Liver (tissue), 9 donors: ENCODE data around the gene RNF144B. TPM values are rescaled to one million over a fixed set of nuclear protein-coding genes. Genes with fewer than 3 reads are reported as not detected.

Source experiments
- DNase-seq: peaks from one replicate; pipeline ENCODE4 v3.0.0-alpha.2; 2017; ENCODE audit warnings: low spot score
- H3K27ac ChIP-seq, 2 donors: one replicate each; pipeline ENCODE4 v1.7.0; 2013; ENCODE audit warnings: inconsistent platforms in 2 of 2, low read length in 2 of 2, control low read depth in 1 of 2, low read depth in 1 of 2, mild to moderate bottlenecking in 1 of 2
- H3K27me3 ChIP-seq, 4 donors: one replicate each; pipeline versions ENCODE4 v1.6.1 to v1.7.0; 2013; ENCODE audit warnings: low read length in 3 of 4, inconsistent platforms in 1 of 4, mild to moderate bottlenecking in 1 of 4, moderate library complexity in 1 of 4; ENCODE audit not compliant: control insufficient read depth in 4 of 4, insufficient read depth in 4 of 4
- H3K36me3 ChIP-seq, 4 donors: one replicate each; pipeline versions ENCODE4 v1.6.1 to v1.7.0; 2013; ENCODE audit warnings: low read length in 3 of 4, mild to moderate bottlenecking in 3 of 4, low read depth in 1 of 4, moderate library complexity in 1 of 4; ENCODE audit not compliant: control insufficient read depth in 4 of 4, insufficient read depth in 3 of 4
- H3K4me1 ChIP-seq, 4 donors: one replicate each; pipeline versions ENCODE4 v1.6.1 to v1.7.0; 2013; ENCODE audit warnings: low read length in 3 of 4, mild to moderate bottlenecking in 3 of 4, moderate library complexity in 1 of 4; ENCODE audit not compliant: control insufficient read depth in 4 of 4, insufficient read depth in 4 of 4
- H3K4me3 ChIP-seq, 3 donors: one replicate each; pipeline versions ENCODE4 v1.6.1 to v1.7.0; 2013; ENCODE audit warnings: low read length in 3 of 3, control low read depth in 1 of 3, low read depth in 1 of 3, mild to moderate bottlenecking in 1 of 3
- H3K9ac ChIP-seq, 2 donors: one replicate each; pipeline ENCODE4 v1.7.0; 2013; ENCODE audit warnings: low read length in 2 of 2, mild to moderate bottlenecking in 2 of 2, moderate library complexity in 2 of 2, control low read depth in 1 of 2, low read depth in 1 of 2
- H3K9me3 ChIP-seq, 4 donors: one replicate each; pipeline versions ENCODE4 v1.6.1 to v1.7.0; 2013; ENCODE audit warnings: low read length in 3 of 4; ENCODE audit not compliant: control insufficient read depth in 4 of 4
- ATF3 ChIP-seq: IDR thresholded peaks from 2 replicates; pipeline ENCODE4 v1.6.1; 2016; ENCODE audit warnings: antibody characterized with exemption
- CTCF ChIP-seq: fragments of 150-350 bp; IDR thresholded peaks from 2 replicates; pipeline ENCODE4 v1.5.1; 2017; ENCODE audit warnings: improper control_type of control experiment, low read depth, low read length; ENCODE audit not compliant: missing input control
- EGR1 ChIP-seq, 2 donors: IDR thresholded peaks; 2 replicates each; pipeline ENCODE4 v1.6.1; 2016 to 2018; ENCODE audit warnings: antibody characterized with exemption in 2 of 2, low read depth in 2 of 2
- FOXA1 ChIP-seq: IDR thresholded peaks from 2 replicates; pipeline ENCODE4 v1.6.1; 2016; ENCODE audit warnings: antibody characterized with exemption
- FOXA2 ChIP-seq: IDR thresholded peaks from 2 replicates; pipeline ENCODE4 v1.6.1; 2016; ENCODE audit warnings: antibody characterized with exemption
- HNF4A ChIP-seq, 2 donors: conservative IDR thresholded peaks; 2 replicates each; pipeline ENCODE4 v1.6.1; 2016; ENCODE audit warnings: antibody characterized with exemption in 2 of 2, mild to moderate bottlenecking in 2 of 2
- HNF4G ChIP-seq: IDR thresholded peaks from 2 replicates; pipeline ENCODE4 v1.6.1; 2016; ENCODE audit warnings: antibody characterized with exemption
- MAX ChIP-seq: IDR thresholded peaks from 2 replicates; pipeline ENCODE4 v1.6.1; 2016; ENCODE audit warnings: antibody characterized with exemption
- NR2F2 ChIP-seq: IDR thresholded peaks from 2 replicates; pipeline ENCODE4 v1.6.1; 2016; ENCODE audit warnings: antibody characterized with exemption
- RAD21 ChIP-seq, 2 donors: IDR thresholded peaks; 2 replicates each; pipeline ENCODE4 v1.6.1; 2016; ENCODE audit warnings: antibody characterized with exemption in 2 of 2, mild to moderate bottlenecking in 2 of 2
- REST ChIP-seq: IDR thresholded peaks from 2 replicates; pipeline ENCODE4 v1.6.1; 2016; ENCODE audit warnings: antibody characterized with exemption, mild to moderate bottlenecking
- RXRA ChIP-seq, 2 donors: IDR thresholded peaks; 2 replicates each; pipeline ENCODE4 v1.6.1; 2017 to 2018; ENCODE audit warnings: antibody characterized with exemption in 2 of 2, mild to moderate bottlenecking in 1 of 2
- SP1 ChIP-seq: IDR thresholded peaks from 2 replicates; pipeline ENCODE4 v1.6.1; 2018; ENCODE audit warnings: antibody characterized with exemption, mild to moderate bottlenecking
- YY1 ChIP-seq: IDR thresholded peaks from 2 replicates; pipeline ENCODE4 v1.6.1; 2016; ENCODE audit warnings: antibody characterized with exemption, mild to moderate bottlenecking
- ZBTB33 ChIP-seq: IDR thresholded peaks from 2 replicates; pipeline ENCODE4 v1.6.1; 2016; ENCODE audit warnings: antibody characterized with exemption
- WGBS: extraction: QIAGEN DNeasy Blood & Tissue Kit; methylation state at CpG from one replicate; pipeline ENCODE4 v1.1.7; 2013; 5-methylcytosine and 5-hydroxymethylcytosine counted together
- polyA plus RNA-seq, 2 donors: library from polyadenylated mRNA; stranded (reverse) in 1 of 2; unstranded in 1 of 2; fragments of 200-250 nt in 1 of 2; fragments of >200 nt in 1 of 2; fragmentation: Nextera tagmentation in 1 of 2; extraction: Ambion mirVana in 1 of 2; gene quantifications; one replicate each; pipeline versions ENCODE4 v1.2.1 to v1.2.3, GENCODE V29; 2013 to 2015
- total RNA-seq, 2 donors: library from RNA; depleted of rRNA; stranded (reverse); fragments of >200 nt; gene quantifications; one replicate each; pipeline ENCODE4 v1.2.3, GENCODE V29; 2014
- donor health status: healthy.
- donor health status: healthy.
- donor health status: healthy.
- donor health status: healthy.
- donor health status: healthy.

RNF144B gene
- total and polyA plus RNA-seq, 4 donors, result 3.0 to 15.1 (median 7.6) TPM

- H3K27ac ChIP-seq, result no peak overlapping the region
- TF ChIP-seq NR2F2 (no peak), HNF4G (no peak), EGR1 (IDR thresholded peaks at IDR 0.05; ENCODE audit: low read depth in 2 of 2) (no peak), ZBTB33 (no peak), YY1 (no peak), SP1 (no peak), HNF4A (conservative IDR thresholded peaks at IDR 0.05) (no peak), REST (no peak), FOXA1 (no peak), ATF3 (no peak), RXRA (IDR thresholded peaks at IDR 0.05) (no peak), RAD21 (IDR thresholded peaks at IDR 0.05) (no peak), MAX (no peak)
- H3K36me3 ChIP-seq, result no peaks in the 10 kb centered on the region
- DNase-seq, result no peak
- H3K9me3 ChIP-seq, result no peaks in the 10 kb centered on the region
- 51% methylated on average over 2 of the region's 2 CpGs for WGBS
- H3K4me3 ChIP-seq, result no peak overlapping the region
- peaks cover 0 to 4% (median 3%) of the 10 kb centered on the region in 4 donors for H3K4me1 ChIP-seq
- H3K9ac ChIP-seq, result no peak overlapping the region
- no peaks in the 10 kb centered on the region for H3K27me3 ChIP-seq
Observed at GRCh38 chr6:18498408-18498807, 111.3 kb downstream of the RNF144B start.

GRCh38 chr6:18500921-18501662 lies 113.9 kb downstream of the RNF144B start:
- WGBS, result 91% methylated on average over 12 of the region's 12 CpGs
- Histone ChIP-seq H3K4me3 (no peak overlapping the region), H3K9ac (peak overlapping the region in 1 of 2 donors; percentile 12), H3K27me3 (no peaks in the 10 kb centered on the region), H3K27ac (no peak overlapping the region), H3K36me3 (no peaks in the 10 kb centered on the region), H3K9me3 (no peaks in the 10 kb centered on the region), H3K4me1 (peaks cover 0 to 8% (median 4%) of the 10 kb centered on the region in 4 donors)
- DNase-seq, result no peak
- TF ChIP-seq CTCF (no peak), FOXA2 (no peak), ZBTB33 (no peak), HNF4G (no peak)
